NK-92 (cell line): Measurements from ENCODE around the gene KIAA1143.

Experiments used
- DNase-seq: peaks from one replicate; lab custom pipeline; 2025; ENCODE audit not compliant: unreplicated experiment; lab: John Stamatoyannopoulos, UW

KIAA1143 gene

DNA sequence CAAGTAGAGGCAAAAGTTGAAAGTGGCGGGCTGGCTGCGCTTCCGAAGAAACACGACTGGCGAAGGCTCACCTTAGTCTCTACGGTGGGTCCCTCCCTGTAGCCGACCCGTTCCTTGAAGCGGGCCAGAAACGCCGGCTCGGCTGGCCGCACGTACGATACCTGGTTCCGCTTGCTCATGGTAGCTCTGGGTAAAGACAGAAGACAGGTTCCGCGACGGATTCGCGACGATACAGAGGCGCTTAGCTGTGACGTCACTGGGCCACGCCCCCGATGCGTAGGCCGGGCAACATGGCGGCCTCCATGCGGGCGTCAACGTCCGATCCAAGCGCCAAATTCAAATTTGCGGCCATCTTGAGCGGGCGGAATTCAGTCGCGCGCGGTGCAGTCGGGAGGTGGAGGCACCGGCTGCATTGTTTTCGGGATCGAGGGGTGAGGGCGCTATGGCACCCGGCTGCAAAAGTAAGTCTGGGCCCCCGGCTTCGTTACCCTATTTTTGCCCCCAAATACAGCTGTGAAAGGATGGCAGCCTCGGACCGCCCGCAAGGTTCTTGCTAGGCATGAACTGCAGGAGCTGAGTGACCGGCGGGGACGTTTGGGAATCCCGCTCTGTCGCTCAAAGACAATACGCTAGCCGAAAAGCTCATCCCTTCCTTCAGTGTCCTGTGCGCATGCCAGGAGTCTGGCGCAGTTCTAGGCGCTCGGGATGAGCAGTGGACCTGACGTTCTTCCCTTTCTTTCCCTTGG, at the start of gene KIAA1143, which contains the start of gene KIF15:
TSS of gene KIAA1143 (minus strand) at position 196 of the 746 bp plus-strand sequence. CDS start at position 179, 17 bp downstream.
TSS of gene KIF15 (plus strand) at position 371 of the 746 bp plus-strand sequence. CDS start at position 443, 72 bp downstream.
- DNase-seq = peak; percentile 56

DNA sequence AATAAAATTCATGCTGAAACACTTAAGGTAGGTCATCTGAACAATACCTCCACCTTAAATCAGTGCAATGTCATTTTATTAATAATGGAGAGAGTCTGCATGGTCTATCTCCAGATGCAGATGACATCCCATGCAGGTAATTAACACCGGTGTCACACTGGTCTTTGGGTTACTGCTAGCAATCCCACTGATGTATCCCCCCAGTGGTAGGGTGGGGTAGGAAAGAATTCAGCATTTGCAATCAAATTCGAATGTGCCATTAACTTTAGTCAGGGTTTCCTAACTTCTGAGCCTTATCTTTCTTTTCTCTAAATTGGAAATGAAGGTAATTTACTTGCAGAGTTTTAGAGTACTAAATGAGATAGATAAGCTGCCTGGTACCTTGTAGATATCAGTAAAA, 44.5 kb upstream of the KIAA1143 start:
- DNase-seq = no peak

DNA sequence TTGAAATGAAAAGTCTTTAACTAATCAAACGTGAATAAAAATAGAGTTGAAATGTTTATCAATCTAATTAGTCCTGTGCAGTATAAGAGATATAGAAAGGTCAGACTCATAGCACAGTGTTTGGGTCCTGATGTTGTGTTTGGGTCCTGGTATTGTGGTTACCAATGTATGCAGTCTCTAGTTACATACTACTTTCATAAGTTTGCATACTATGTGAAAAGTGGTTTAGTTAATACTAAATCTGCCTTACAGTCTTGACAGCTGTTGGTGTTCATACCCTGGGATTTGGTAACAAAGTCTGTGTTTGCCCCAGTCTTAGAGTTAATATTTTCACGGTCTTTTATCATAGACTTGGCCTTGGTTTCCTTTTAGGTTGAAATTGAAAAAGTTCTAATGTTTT, 41.9 kb upstream of the KIAA1143 start:
- no peak for DNase-seq

DNA sequence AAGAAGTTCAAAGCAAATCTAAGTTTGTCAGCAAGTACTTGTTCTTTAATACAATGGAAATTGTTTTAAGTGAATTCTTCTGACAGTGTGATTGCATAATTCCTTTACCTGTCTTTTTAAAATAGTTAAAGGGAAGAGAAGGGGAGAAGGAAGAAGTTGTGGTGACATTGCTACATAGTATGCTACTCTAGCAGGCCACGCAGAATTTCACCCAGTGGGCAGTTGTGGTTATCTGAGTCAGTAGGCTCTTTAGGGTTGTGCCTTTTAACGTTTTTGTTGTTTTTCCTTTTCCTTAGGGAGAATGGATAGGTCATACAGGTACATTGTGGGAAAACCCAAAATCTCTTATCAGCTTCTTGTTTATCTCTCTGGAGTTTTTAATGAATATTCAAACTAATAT, 40.6 kb upstream of the KIAA1143 start:
- DNase-seq = no peak

DNA sequence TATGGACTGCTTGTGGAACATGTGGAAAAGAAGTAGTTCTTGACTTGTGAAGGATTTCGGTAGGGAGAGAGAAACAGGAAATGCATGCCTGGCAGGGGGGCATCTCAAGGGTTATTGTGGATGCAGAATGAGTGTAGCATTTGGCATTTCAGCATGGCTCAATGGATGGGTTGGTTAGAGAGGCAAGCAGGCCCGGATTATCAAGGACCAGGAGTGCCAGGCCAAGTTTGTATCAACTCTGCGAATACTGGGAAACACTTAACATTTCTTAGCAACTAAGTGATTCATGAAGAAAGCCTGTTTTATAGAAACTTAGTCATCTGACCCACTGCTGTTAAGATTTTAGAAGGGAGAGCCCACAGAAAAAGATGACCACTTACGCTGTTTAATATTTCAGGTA, 33.8 kb upstream of the KIAA1143 start:
- DNase-seq = no peak

DNA sequence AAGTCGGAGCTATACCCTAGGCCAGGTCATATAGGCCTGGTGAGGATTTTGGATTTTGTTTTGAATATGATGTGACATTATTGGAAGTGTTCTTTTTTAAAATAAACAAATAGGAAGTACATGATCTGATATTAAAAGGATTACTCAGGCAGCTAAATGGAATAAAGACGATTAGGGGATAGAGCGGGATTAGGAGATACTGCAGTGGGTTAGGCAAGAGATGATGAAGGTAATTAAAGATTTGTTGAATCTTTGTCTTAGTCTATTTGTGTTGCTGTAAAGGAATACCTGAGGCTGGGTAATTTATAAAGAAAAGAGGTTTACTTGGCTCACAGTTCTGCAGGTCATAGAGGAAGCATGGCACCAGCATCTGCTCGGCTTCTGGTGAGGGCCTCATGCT, 21.5 kb upstream of the KIAA1143 start:
- DNase-seq = no peak

DNA sequence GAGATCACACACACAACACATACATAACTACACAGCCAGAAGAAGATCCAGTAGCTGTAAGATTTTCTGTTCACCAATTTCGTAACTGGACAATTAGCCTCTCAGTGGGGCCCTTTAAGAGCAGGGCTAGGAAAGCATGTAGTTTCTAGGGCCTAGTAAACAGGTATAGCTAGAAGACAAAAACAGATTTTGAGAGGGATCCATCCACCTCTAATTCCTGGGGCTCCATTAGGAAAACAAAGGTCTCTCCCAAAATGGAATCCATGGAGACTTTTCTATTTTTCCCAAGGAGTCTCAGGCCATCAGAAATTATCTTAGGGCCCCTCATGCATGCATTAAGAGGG, 10.7 kb upstream of the KIAA1143 start:
- no peak for DNase-seq

DNA sequence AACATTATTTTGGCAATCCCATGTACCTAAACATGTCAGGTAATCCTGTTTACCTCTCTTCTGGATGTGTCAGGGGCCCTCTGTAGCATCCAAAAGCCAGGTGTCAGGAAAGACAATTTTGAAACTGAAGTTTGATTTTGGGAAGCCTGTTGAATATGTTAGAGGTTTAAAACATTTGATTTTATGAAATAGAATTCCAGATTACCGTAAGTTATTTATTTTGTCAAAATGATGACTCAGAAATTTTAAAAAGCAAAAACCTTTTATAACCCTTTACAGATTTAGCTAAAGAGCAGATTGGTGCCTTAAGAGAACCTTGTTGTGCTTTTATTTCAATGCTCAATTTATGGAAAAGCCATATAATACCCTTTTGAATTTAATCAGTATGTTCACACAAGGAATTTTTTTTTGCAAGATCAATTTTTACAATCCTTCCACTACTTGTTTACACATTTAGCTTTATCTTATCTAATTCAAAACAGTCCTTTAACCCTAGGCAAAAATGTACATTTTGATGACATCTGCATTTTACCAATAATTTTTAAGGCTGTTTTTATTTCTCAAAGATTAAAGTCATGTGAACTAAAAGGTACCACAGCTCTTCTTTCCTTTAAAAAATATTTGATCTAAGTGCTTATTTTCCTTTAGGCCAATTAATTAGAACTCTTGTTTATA, 10.1 kb upstream of the KIAA1143 start:
- DNase-seq = no peak

DNA sequence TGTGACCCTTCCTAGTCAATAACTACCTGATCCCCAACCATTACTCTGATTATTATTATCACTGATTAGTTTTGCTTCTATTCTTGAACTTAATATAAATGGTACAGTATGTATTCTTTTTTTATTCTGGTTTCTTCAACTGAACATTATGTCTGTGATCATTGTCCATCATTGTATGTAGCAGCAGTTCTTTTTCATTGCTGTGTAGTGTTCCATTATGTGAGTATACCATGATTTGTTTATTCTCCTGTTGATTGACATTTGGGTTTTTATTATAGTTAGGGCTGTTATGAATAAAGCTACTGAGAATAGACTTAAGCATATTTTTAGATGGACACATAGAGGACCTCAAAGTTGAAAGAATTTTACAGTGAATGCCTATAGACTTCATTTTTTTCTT, 2.8 kb upstream of the KIAA1143 start:
- no peak for DNase-seq

DNA sequence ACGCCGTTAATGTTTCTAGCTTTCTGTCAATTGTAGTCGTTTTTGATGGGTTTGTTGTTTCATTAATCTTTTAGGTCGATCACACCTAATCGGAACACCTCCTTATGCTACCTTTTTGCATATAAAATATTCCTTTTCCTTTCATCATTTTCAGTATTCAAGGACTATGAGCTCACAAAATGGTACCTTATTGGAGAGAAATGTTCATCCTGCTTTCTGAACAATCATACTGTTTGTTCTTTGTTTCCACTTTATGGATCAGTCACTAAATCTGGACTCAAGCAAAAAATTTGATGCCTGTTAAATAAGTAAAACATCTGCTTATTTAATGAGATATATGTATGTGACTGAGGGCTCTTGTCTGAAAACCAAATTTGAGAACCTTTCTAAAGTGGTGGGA, 1.3 kb upstream of the KIAA1143 start:
- DNase-seq = no peak

DNA sequence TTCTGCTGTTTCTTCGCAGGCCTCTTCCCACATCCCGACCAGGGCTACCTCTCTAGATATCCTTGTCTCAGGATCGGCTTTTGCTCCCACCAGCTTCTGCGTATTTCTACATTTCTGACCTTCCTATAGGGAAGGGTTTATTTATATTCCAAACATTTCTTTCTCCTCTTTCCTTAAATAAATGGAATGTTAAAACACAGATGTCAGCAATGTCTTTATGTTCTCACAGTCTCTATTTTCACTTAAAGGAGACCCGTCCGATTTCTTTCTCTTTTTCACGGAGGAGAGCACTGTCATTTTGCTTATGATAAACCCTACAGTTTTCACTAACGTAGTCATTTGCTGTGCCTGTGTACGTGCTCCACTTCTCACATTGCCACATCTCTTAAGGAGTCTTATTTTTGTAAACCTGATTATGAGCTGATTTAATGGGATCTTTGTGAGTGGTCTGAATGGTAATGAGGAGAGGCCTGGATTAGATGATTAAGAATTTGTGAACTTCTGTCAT, 805 bp upstream of the KIAA1143 start:
- DNase-seq = no peak

DNA sequence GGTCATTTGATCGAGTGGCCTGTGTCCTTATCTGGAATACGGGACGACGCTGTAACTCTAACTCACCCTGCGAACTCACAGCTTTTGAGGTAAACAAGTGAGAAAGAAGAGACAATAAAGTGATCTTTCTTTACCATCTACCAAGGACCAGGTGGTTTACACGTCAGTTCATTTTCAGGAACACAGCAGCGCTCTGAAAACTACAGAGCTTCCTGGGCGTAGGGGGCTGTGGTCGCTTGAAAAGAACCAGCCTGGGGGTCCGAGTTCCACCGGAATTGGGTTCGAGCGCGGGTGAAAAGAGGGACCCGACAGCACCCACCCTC, 357 bp downstream of the KIAA1143 start:
- DNase-seq = no peak

DNA sequence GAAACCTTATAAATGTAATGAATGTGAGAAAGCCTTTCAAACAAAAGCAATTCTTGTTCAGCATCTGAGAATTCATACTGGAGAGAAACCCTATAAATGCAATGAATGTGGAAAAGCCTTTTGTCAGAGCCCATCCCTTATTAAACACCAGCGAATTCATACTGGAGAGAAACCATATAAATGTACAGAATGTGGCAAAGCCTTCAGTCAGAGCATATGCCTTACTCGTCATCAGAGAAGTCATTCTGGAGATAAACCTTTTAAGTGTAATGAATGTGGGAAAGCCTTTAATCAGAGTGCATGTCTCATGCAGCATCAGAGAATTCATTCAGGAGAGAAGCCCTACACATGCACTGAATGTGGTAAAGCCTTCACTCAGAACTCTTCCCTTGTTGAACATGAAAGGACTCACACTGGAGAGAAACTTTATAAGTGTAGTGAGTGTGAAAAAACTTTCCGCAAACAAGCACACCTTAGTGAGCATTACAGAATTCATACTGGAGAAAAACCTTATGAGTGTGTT, 26.7 kb downstream of the KIAA1143 start:
- no peak for DNase-seq

DNA sequence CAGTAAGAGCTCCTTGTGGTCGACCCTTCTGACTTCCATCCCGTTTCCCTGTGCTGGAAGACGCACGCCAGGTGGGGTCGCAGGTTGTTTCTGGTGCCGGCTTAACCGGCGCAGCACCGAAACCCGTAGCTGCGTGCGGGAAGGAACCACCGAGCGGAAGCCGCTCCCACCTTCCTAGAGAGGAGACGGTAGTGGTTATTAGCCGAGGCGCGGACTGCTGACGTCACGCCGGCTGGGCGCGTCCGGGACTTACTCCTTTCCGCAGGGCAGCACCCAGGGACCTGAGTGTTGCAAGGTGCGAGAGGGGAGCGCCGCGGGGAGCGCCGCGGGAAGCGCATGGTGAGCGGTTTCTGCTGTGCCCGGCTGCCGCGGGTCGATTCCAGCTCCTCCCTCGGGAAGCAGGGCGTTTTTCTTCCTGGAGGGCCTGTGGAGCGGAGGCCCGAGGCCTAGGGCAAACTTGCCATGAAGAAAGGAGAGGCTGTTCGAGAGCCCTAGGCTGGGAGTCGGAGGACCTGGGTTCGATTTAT, 32.0 kb downstream of the KIAA1143 start, which contains the start of gene ZNF501:
TSS of gene ZNF501 (plus strand) at position 252 of the 527 bp plus-strand sequence. CDS start 4,787 bp downstream, outside the sequence.
- DNase-seq = peak; percentile 7

DNA sequence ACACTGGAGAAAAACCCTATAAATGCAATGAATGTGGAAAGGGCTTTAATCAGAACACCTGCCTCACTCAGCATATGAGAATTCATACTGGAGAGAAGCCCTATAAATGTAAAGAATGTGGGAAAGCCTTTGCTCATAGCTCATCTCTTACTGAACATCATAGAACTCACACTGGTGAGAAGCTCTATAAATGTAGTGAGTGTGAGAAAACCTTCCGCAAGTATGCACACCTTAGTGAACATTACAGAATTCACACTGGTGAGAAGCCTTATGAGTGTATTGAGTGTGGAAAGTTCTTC, 39.4 kb downstream of the KIAA1143 start:
- no peak for DNase-seq

DNA sequence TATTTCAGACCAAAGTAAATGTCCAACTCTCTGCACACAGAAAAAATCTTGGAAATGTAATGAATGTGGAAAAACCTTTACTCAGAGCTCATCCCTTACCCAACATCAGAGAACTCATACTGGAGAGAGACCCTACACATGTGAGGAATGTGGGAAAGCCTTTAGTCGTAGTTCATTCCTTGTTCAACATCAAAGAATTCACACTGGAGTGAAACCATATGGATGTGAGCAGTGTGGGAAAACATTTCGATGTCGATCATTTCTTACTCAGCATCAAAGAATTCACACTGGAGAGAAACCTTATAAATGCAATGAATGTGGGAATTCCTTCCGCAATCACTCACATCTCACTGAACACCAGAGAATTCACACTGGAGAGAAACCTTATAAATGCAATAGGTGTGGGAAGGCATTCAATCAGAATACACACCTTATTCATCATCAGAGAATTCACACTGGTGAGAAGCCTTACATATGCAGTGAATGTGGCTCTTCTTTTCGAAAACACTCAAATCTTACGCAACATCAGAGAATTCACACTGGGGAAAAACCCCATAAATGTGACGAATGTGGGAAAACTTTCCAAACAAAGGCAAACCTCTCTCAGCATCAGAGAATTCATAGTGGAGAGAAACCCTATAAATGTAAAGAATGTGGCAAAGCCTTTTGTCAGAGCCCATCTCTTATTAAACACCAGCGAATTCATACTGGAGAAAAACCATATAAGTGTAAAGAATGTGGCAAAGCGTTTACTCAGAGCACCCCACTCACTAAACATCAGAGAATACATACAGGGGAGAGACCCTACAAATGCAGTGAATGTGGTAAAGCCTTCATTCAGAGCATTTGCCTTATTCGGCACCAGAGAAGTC, 40.0 kb downstream of the KIAA1143 start:
- no peak for DNase-seq

DNA sequence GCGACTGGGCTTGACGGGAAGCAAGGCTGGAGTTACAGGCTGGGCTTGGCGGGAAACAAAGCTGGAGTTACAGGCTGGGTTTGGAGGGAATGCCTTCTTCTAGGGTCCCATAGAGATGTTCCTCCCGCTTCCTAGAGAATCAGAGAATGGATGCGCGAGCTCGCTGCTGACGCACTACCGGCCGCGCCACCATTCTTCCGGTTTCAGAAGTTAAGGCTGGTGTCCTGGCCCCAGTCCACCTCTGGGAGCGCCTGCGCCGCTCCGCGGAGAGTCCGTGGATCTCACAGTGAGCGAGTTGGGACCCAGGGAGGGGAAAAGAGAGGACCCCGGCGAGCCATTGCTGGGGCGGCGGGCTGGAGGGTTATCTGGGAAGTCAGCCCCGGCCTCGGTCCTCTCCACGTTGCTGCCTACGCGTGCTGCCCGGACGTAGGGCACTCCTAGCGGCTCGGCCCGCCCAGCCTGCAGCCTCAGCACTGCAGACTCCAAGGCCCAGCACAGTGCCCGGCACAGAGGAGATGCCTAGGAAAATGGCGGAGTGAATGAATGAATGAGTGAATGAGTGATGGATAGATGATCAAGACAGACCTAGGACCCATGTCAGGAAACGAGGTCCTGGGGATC, 48.9 kb downstream of the KIAA1143 start, which contains the start of gene ZNF502:
TSS of gene ZNF502 (plus strand) at position 206 of the 621 bp plus-strand sequence. CDS start 7,602 bp downstream, outside the sequence.
- no peak for DNase-seq
